GM10847 (cell line): ENCODE measurements around the gene HOXA7.

Experiments
- POLR2A ChIP-seq: IDR thresholded peaks from 2 replicates; pipeline ENCODE4 v1.6.1; 2011; ENCODE audit not compliant: insufficient read length; ENCODE audit errors: extremely low read depth

HOXA7 gene

GRCh38 chr7:27180431-27181420, 24.3 kb upstream of the HOXA7 start:
- no peak for TF ChIP-seq POLR2A

GRCh38 chr7:27179503-27180430, 23.3 kb upstream of the HOXA7 start:
- no peak for TF ChIP-seq POLR2A

GRCh38 chr7:27179030-27179429, 22.6 kb upstream of the HOXA7 start:
- TF ChIP-seq POLR2A: no peak

- no peak for TF ChIP-seq POLR2A
These were observed 21.9 kb upstream of the HOXA7 start for GRCh38 chr7:27178366-27178765.

- no peak for TF ChIP-seq POLR2A
These were observed 21.4 kb upstream of the HOXA7 start for GRCh38 chr7:27177795-27178320.

GRCh38 chr7:27176962-27177794, 20.7 kb upstream of the HOXA7 start:
- no peak for TF ChIP-seq POLR2A

GRCh38 chr7:27176524-27176845, 20.0 kb upstream of the HOXA7 start:
- TF ChIP-seq POLR2A: no peak

GRCh38 chr7:27175626-27176523, 19.4 kb upstream of the HOXA7 start:
- TF ChIP-seq POLR2A: no peak

GRCh38 chr7:27174874-27175625, 18.6 kb upstream of the HOXA7 start:
- no peak for TF ChIP-seq POLR2A

GRCh38 chr7:27173956-27174873, 17.7 kb upstream of the HOXA7 start, which contains the start of gene HOXA10:
Gene HOXA10, minus strand, starts transcription at chr7:27174320. Its CDS starts 14 bp downstream, at chr7:27174306.
- TF ChIP-seq POLR2A: no peak

GRCh38 chr7:27173511-27173955, 17.1 kb upstream of the HOXA7 start:
- TF ChIP-seq POLR2A: no peak
